CD14-positive monocyte (primary cell): ENCODE results near the gene DIAPH1. TPM values are rescaled to one million over a fixed set of nuclear protein-coding genes. Genes with fewer than 3 reads are reported as not detected.

Source experiments
- DNase-seq, 3 donors: peaks; one replicate each; pipeline ENCODE4 v3.0.0-alpha.2; 2011 to 2022
- H2AFZ ChIP-seq: 2 replicates; pipeline ENCODE4 v1.6.0; 2012; ENCODE audit warnings: mild to moderate bottlenecking, low read depth, low read length, inconsistent platforms; ENCODE audit not compliant: insufficient read depth, poor library complexity, severe bottlenecking
- H3K27ac ChIP-seq, 2 donors: 1 replicate in 1 of 2; 2 replicates in 1 of 2; pipeline ENCODE4 v1.5.1; 2012 to 2013; ENCODE audit warnings: low read length in 2 of 2, control low read depth in 1 of 2, inconsistent platforms in 1 of 2, low read depth in 1 of 2, mild to moderate bottlenecking in 1 of 2
- H3K27me3 ChIP-seq, 2 donors: one replicate each; pipeline versions ENCODE4 v1.6.0 to v1.6.1; 2011 to 2013; ENCODE audit warnings: low read length in 2 of 2; ENCODE audit not compliant: control insufficient read depth in 2 of 2, insufficient read depth in 2 of 2
- H3K36me3 ChIP-seq, 2 donors: replicated peaks in 1 of 2; 1 replicate in 1 of 2; 2 replicates in 1 of 2; pipeline versions ENCODE4 v1.5.1 to v1.6.1; 2012 to 2013; ENCODE audit warnings: low read length in 2 of 2, control low read depth in 1 of 2, inconsistent platforms in 1 of 2, mild to moderate bottlenecking in 1 of 2; ENCODE audit not compliant: insufficient read depth in 2 of 2, control insufficient read depth in 1 of 2
- H3K4me1 ChIP-seq, 2 donors: 1 replicate in 1 of 2; 2 replicates in 1 of 2; pipeline versions ENCODE4 v1.5.1 to v1.6.1; 2012 to 2013; ENCODE audit warnings: low read length in 2 of 2, control low read depth in 1 of 2, inconsistent platforms in 1 of 2, mild to moderate bottlenecking in 1 of 2, moderate library complexity in 1 of 2; ENCODE audit not compliant: insufficient read depth in 2 of 2, control insufficient read depth in 1 of 2
- H3K4me2 ChIP-seq: replicated peaks from 2 replicates; pipeline ENCODE3; 2012; ENCODE audit warnings: low read length, moderate library complexity, mild to moderate bottlenecking; ENCODE audit not compliant: poor library complexity, severe bottlenecking; ENCODE audit errors: extremely low read depth
- H3K4me3 ChIP-seq, 3 experiments: fragments of 200-600 bp in 1 of 3; sonication (generic) in 1 of 3; replicated peaks in 1 of 3; 1 replicate in 2 of 3; 2 replicates in 1 of 3; pipeline ENCODE4 v1.5.1; 2011 to 2013; ENCODE audit warnings: low read length in 3 of 3, mild to moderate bottlenecking in 3 of 3, control low read depth in 2 of 3, low read depth in 2 of 3, inconsistent platforms in 1 of 3, moderate library complexity in 1 of 3
- H3K79me2 ChIP-seq: 2 replicates; pipeline ENCODE4 v1.6.0; 2012; ENCODE audit warnings: mild to moderate bottlenecking, control low read depth, inconsistent platforms, low read length, moderate library complexity; ENCODE audit not compliant: insufficient read depth
- H3K9ac ChIP-seq: 2 replicates; pipeline ENCODE4 v1.6.0; 2017; ENCODE audit warnings: low read length, mild to moderate bottlenecking; ENCODE audit not compliant: insufficient read depth, poor library complexity, severe bottlenecking
- H3K9me3 ChIP-seq, 2 donors: replicated peaks in 1 of 2; 1 replicate in 1 of 2; 2 replicates in 1 of 2; pipeline versions ENCODE4 v1.5.1 to v1.6.1; 2012 to 2013; ENCODE audit warnings: low read length in 2 of 2, control low read depth in 1 of 2; ENCODE audit not compliant: control insufficient read depth in 1 of 2, insufficient read depth in 1 of 2
- H4K20me1 ChIP-seq: 2 replicates; pipeline ENCODE4 v1.6.0; 2012; ENCODE audit warnings: mild to moderate bottlenecking, low read length, control low read depth, moderate library complexity; ENCODE audit not compliant: insufficient read depth
- H3K27ac Mint-ChIP-seq, 7 donors: one replicate each; pipeline ENCODE4 v1.8.0; 2020; ENCODE audit warnings: mild to moderate bottlenecking in 7 of 7, mixed read lengths in 7 of 7, moderate library complexity in 6 of 7, inconsistent platforms in 2 of 7
- H3K27me3 Mint-ChIP-seq, 3 donors: one replicate each; pipeline ENCODE4 v1.8.0; 2021 to 2022; ENCODE audit warnings: low read depth in 3 of 3, mild to moderate bottlenecking in 3 of 3, mixed read lengths in 3 of 3, moderate library complexity in 3 of 3, inconsistent platforms in 1 of 3
- H3K36me3 Mint-ChIP-seq, 2 donors: one replicate each; pipeline ENCODE4 v1.8.0; 2020; ENCODE audit warnings: mixed read lengths in 2 of 2, inconsistent platforms in 1 of 2, mild to moderate bottlenecking in 1 of 2
- H3K4me1 Mint-ChIP-seq: one replicate; pipeline ENCODE4 v1.8.0; 2020; ENCODE audit warnings: mild to moderate bottlenecking, mixed read lengths
- H3K4me3 Mint-ChIP-seq, 2 donors: one replicate each; pipeline ENCODE4 v1.8.0; 2020; ENCODE audit warnings: mild to moderate bottlenecking in 2 of 2, mixed read lengths in 2 of 2, moderate library complexity in 1 of 2
- H3K9me3 Mint-ChIP-seq, 7 donors: one replicate each; pipeline ENCODE4 v1.8.0; 2020 to 2022; ENCODE audit warnings: mixed read lengths in 7 of 7, mild to moderate bottlenecking in 6 of 7, moderate library complexity in 6 of 7, inconsistent platforms in 2 of 7
- WGBS: methylation state at CpG from one replicate; pipeline ENCODE4 v1.1.5; 2013; ENCODE audit warnings: missing lambda C conversion rate; ENCODE audit not compliant: insufficient coverage; 5-methylcytosine and 5-hydroxymethylcytosine counted together
- intact Hi-C, 2 donors: fragments of 100-400 bp; cut with micrococcal nuclease; formaldehyde crosslinking; loops; one replicate each; pipeline versions ENCODE4 v1.15.0 to v1.15.1; 2023
- polyA plus RNA-seq, 3 donors: library from polyadenylated mRNA; depleted of rRNA in 1 of 3; unstranded in 2 of 3; stranded (reverse) in 1 of 3; fragments of 300-500 nt in 2 of 3; fragments of >200 nt in 1 of 3; fragmentation: Illumina TruSeq in 2 of 3; gene quantifications; 1 replicate in 2 of 3; 2 replicates in 1 of 3; pipeline ENCODE4 v1.2.3, GENCODE V29; 2012 to 2021
- TF ChIP-seq, protein P1 (sequence below): fragments of 200-600 bp; IDR thresholded peaks from one replicate; pipeline ENCODE4 v1.8.0; 2022; ENCODE audit warnings: antibody characterized with exemption, mild to moderate bottlenecking

Gene DIAPH1
- polyA plus RNA-seq, 3 donors: 60.2 to 140 (median 98.6) TPM

DNA sequence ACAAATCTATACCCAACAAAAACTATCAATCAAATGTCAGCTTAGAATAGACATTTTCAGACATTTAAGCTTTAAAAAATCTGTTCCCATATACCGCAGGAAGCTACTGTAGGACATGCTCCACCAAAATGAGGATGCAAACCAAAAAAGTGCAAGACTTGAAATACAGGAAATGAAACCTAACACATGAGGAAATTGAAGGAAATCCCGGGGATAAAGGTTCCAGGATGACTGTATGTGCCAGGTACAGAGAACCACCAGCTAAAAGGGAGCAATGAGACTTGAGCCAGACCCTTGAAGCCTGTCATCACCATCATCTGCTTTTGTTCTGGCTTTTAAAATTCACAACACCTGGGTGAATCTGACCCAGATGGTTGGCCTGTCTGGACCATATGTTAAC lies 21.4 kb downstream of the DIAPH1 start:
- H3K27me3 Mint-ChIP-seq: no peaks in the 10 kb centered on the region
- no peak overlapping the region for H3K4me2 ChIP-seq
- H3K4me1 ChIP-seq: peaks cover 52 to 66% of the 10 kb centered on the region in 2 donors
- WGBS: 0% methylated on average over 1 of the region's 2 CpGs
- H3K4me3 ChIP-seq: no peak overlapping the region
- peaks cover 29% of the 10 kb centered on the region for H4K20me1 ChIP-seq
- H3K36me3 ChIP-seq: peaks cover 6 to 27% of the 10 kb centered on the region in 2 donors
- H3K36me3 Mint-ChIP-seq: peaks cover 35 to 46% of the 10 kb centered on the region in 2 donors
- peak overlapping the region in 1 of 2 donors; percentile 69 for H3K27ac ChIP-seq
- H3K9me3 ChIP-seq: peaks cover 0 to 6% of the 10 kb centered on the region in 2 donors
- peaks cover 58% of the 10 kb centered on the region for H3K4me1 Mint-ChIP-seq
- no peak overlapping the region for H2AFZ ChIP-seq
- peaks cover 9 to 14% (median 10%) of the 10 kb centered on the region in 7 donors for H3K9me3 Mint-ChIP-seq
- no peaks in the 10 kb centered on the region for H3K27me3 ChIP-seq
- H3K4me3 Mint-ChIP-seq: no peak overlapping the region
- TF ChIP-seq, protein P1, sequence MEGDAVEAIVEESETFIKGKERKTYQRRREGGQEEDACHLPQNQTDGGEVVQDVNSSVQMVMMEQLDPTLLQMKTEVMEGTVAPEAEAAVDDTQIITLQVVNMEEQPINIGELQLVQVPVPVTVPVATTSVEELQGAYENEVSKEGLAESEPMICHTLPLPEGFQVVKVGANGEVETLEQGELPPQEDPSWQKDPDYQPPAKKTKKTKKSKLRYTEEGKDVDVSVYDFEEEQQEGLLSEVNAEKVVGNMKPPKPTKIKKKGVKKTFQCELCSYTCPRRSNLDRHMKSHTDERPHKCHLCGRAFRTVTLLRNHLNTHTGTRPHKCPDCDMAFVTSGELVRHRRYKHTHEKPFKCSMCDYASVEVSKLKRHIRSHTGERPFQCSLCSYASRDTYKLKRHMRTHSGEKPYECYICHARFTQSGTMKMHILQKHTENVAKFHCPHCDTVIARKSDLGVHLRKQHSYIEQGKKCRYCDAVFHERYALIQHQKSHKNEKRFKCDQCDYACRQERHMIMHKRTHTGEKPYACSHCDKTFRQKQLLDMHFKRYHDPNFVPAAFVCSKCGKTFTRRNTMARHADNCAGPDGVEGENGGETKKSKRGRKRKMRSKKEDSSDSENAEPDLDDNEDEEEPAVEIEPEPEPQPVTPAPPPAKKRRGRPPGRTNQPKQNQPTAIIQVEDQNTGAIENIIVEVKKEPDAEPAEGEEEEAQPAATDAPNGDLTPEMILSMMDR: no peak
- no peak overlapping the region for H3K9ac ChIP-seq
- peak; percentile 54 to 88 (median 81) for DNase-seq
- peaks cover 100% of the 10 kb centered on the region for H3K79me2 ChIP-seq
- intact Hi-C loops: no loop called here
- peak overlapping the region; percentile 83 to 94 (median 89) for H3K27ac Mint-ChIP-seq

DNA sequence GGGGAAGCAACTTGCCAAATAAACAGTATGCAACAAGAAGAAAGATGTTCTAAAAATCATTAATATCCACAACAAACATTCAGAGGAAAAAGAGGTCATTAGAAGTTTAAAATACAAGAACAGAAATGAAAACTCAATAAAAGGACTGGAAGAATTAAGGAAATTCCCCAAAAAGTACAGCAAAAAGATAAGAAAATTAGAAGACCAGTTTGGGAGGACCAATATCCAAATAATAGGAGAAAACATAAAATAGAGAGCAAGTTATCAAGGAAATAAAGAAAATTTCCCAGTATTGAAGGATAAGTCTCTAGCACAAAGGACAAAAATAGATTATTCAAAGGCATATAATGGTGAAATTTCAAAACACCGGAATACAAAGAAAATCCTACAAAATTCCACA lies 21.9 kb downstream of the DIAPH1 start:
- peak overlapping the region in 1 of 2 donors; percentile 69 for H3K27ac ChIP-seq
- peaks cover 29% of the 10 kb centered on the region for H4K20me1 ChIP-seq
- peaks cover 57% of the 10 kb centered on the region for H3K4me1 Mint-ChIP-seq
- no peak overlapping the region for H2AFZ ChIP-seq
- WGBS: no CpG with 5 or more reads among the region's 1 CpG
- intact Hi-C loops: no loop called here
- H3K4me2 ChIP-seq: no peak overlapping the region
- no peak overlapping the region for H3K4me3 Mint-ChIP-seq
- H3K4me3 ChIP-seq: no peak overlapping the region
- H3K9ac ChIP-seq: no peak overlapping the region
- H3K9me3 ChIP-seq: peaks cover 0 to 6% of the 10 kb centered on the region in 2 donors
- peaks cover 100% of the 10 kb centered on the region for H3K79me2 ChIP-seq
- DNase-seq: no peak
- H3K4me1 ChIP-seq: peaks cover 49 to 66% of the 10 kb centered on the region in 2 donors
- H3K27me3 ChIP-seq: no peaks in the 10 kb centered on the region
- TF ChIP-seq, protein P1: no peak
- H3K27ac Mint-ChIP-seq: peak overlapping the region; percentile 72 to 94 (median 88)
- peaks cover 35 to 46% of the 10 kb centered on the region in 2 donors for H3K36me3 Mint-ChIP-seq
- H3K9me3 Mint-ChIP-seq: peaks cover 9 to 14% (median 10%) of the 10 kb centered on the region in 7 donors
- peaks cover 6 to 27% of the 10 kb centered on the region in 2 donors for H3K36me3 ChIP-seq
- H3K27me3 Mint-ChIP-seq: no peaks in the 10 kb centered on the region
